NK-92 (cell line): ENCODE results near the gene SUPT4H1.
A peak's percentile ranks its signal among the peaks of the same experiment; 100 is the strongest.
"Not testable (repeated sequence)": the region's sequence is repeated elsewhere in the genome, so short reads cannot be mapped to it uniquely, and the experiment has no call there.

Experiments
- DNase-seq: peaks from one replicate; lab custom pipeline; 2025; ENCODE audit not compliant: unreplicated experiment; lab: John Stamatoyannopoulos, UW

SUPT4H1 gene

GRCh38 chr17:58351831-58352595 lies at the start of gene SUPT4H1:
Gene SUPT4H1 (minus strand): TSS chr17:58352201. CDS start chr17:58352135, 66 bp downstream.
- peak; percentile 39 for DNase-seq

GRCh38 chr17:58401287-58401686 lies 49.3 kb upstream of the SUPT4H1 start:
- DNase-seq = no peak

- no peak for DNase-seq
Measured at GRCh38 chr17:58400826-58401225, 48.8 kb upstream of the SUPT4H1 start.

- DNase-seq = no peak
Measured at GRCh38 chr17:58399974-58400373, 48.0 kb upstream of the SUPT4H1 start.

- no peak for DNase-seq
Measured at GRCh38 chr17:58398574-58399266, 46.7 kb upstream of the SUPT4H1 start.

- DNase-seq = not testable (repeated sequence)
Measured at GRCh38 chr17:58397421-58397820, 45.4 kb upstream of the SUPT4H1 start.

- no peak for DNase-seq
Measured at GRCh38 chr17:58396173-58396572, 44.2 kb upstream of the SUPT4H1 start.

- DNase-seq = no peak
Measured at GRCh38 chr17:58394534-58395223, 42.7 kb upstream of the SUPT4H1 start.

GRCh38 chr17:58391302-58391984 lies 39.4 kb upstream of the SUPT4H1 start:
- DNase-seq = no peak

GRCh38 chr17:58390884-58391283 lies 38.9 kb upstream of the SUPT4H1 start:
- no peak for DNase-seq

GRCh38 chr17:58388302-58389190 lies 36.5 kb upstream of the SUPT4H1 start:
- no peak for DNase-seq

- no peak for DNase-seq
Measured at GRCh38 chr17:58387834-58388233, 35.8 kb upstream of the SUPT4H1 start.

- DNase-seq = no peak
Measured at GRCh38 chr17:58386708-58387107, 34.7 kb upstream of the SUPT4H1 start.

- DNase-seq = no peak
Measured at GRCh38 chr17:58385359-58385899, 33.4 kb upstream of the SUPT4H1 start.

- DNase-seq = no peak
Measured at GRCh38 chr17:58384897-58385296, 32.9 kb upstream of the SUPT4H1 start.

GRCh38 chr17:58383892-58384462 lies 32.0 kb upstream of the SUPT4H1 start:
- DNase-seq = no peak

- no peak for DNase-seq
Measured at GRCh38 chr17:58382872-58383242, 30.9 kb upstream of the SUPT4H1 start.

- no peak for DNase-seq
Measured at GRCh38 chr17:58382108-58382871, 30.3 kb upstream of the SUPT4H1 start.
